ENCODE data around the gene RNLS.

DNA sequence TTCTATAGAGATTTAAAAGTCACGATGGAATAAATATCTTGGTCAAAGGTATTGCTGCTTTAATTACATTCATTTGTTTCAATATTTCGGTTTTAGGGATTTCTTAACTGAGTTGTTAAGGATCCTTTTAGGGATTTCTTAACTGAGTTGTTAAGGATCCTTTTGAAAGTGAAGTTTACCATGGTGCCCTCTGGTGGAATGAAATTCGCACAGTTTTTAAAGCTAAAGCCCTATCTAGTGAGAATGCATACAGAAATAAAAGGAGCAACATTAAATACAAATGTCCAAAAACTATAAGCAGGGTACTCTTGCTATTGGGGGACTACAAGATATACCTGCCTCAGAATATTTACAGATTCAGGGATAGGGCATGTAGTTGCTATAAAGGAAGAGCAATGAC, 193.7 kb downstream of the RNLS start:
- TF ChIP-seq POLR2AphosphoS5 (IDR thresholded peaks at IDR 0.05; ENCODE audit: low read depth, low read length) (no peak), SIN3A (IDR thresholded peaks at IDR 0.05; ENCODE audit: borderline replicate concordance, insufficient read depth, low read length) (no peak), REST (IDR thresholded peaks at IDR 0.05; ENCODE audit: insufficient read depth in 1 of 2, low read depth in 2 of 2, low read length in 2 of 2) (no peak)

All from PFSK-1 (cell line).